ENCODE measurements around the gene STAM. TPM values are rescaled to one million over a fixed set of nuclear protein-coding genes. Genes with fewer than 3 reads are reported as not detected.

STAM gene
- total RNA-seq, 1 experiment from 2014 or later = 38.8 TPM

DNA sequence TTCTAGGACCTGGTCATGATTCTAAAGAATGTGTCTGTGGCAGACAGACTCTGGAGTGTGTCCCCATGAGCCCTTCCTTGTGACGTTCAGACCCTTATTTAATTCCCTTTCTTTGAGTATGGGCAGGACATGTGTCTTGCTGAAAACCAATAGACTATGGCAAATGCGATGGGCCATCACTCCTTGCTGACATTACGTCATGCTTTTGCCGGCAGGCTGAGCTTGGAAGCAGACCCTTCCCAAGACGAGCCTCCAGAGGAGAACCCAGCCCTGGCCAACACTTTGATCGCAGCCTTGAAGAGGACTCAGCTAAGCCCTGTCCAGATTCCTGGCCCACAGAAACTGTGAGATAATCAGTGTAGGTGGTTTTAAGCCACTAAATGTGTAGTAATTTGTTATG is 89.7 kb downstream of the STAM start:
- Histone ChIP-seq H3K4me1 (replicated peaks; ENCODE audit: insufficient read depth) (no peaks in the 10 kb centered on the region), H3K27ac (no peak overlapping the region), H3K27me3 (ENCODE audit: insufficient read depth, low read depth) (no peaks in the 10 kb centered on the region), H3F3A (ENCODE audit: insufficient read depth, low read depth) (no peaks in the 10 kb centered on the region), H3K79me2 (ENCODE audit: low read depth) (no peaks in the 10 kb centered on the region), H3K9me2 (ENCODE audit: insufficient read depth) (no peaks in the 10 kb centered on the region), H3K4me2 (no peak overlapping the region), H3K9me3 (ENCODE audit: insufficient read depth, low read depth) (no peaks in the 10 kb centered on the region), H3K36me3 (ENCODE audit: low read depth) (no peaks in the 10 kb centered on the region), H3K4me3 (no peak overlapping the region), H2AFZ (no peak overlapping the region), H4K20me1 (ENCODE audit: insufficient read depth) (no peaks in the 10 kb centered on the region)
- CTCF ChIA-PET = no interaction called here
- POLR2A ChIA-PET (ENCODE audit: unreplicated experiment) = no interaction called here
- intact Hi-C loops (cut with micrococcal nuclease; ENCODE audit: unreplicated experiment) = no loop called here
- BruUV-seq (replicated peaks) = no TSS peak
- no peak for DNase-seq
- TF ChIP-seq EZH2 (IDR thresholded peaks at IDR 0.05; ENCODE audit: low read depth) = no peak
- TF ChIP-seq CTCF (conservative IDR thresholded peaks at IDR 0.05) = no peak

- Histone ChIP-seq H3K9me2 (ENCODE audit: insufficient read depth) (no peaks in the 10 kb centered on the region), H3K9me3 (ENCODE audit: insufficient read depth, low read depth) (no peaks in the 10 kb centered on the region), H4K20me1 (ENCODE audit: insufficient read depth) (no peaks in the 10 kb centered on the region), H3K79me2 (ENCODE audit: low read depth) (no peaks in the 10 kb centered on the region), H2AFZ (no peak overlapping the region), H3K27ac (no peak overlapping the region), H3K4me1 (replicated peaks; ENCODE audit: insufficient read depth) (no peaks in the 10 kb centered on the region), H3F3A (ENCODE audit: insufficient read depth, low read depth) (no peaks in the 10 kb centered on the region), H3K27me3 (ENCODE audit: insufficient read depth, low read depth) (no peaks in the 10 kb centered on the region), H3K36me3 (ENCODE audit: low read depth) (no peaks in the 10 kb centered on the region), H3K4me2 (no peak overlapping the region), H3K4me3 (no peak overlapping the region)
- no peak for DNase-seq
- intact Hi-C loops (cut with micrococcal nuclease; ENCODE audit: unreplicated experiment) = loop anchor here (5.0 kb wide), 2 partner anchors 117 to 368 kb away; partner anchors contain the start of gene HACD1
- ChIA-PET POLR2A (ENCODE audit: unreplicated experiment) (no interaction called here), CTCF (no interaction called here)
- TF ChIP-seq EZH2 (IDR thresholded peaks at IDR 0.05; ENCODE audit: low read depth) (no peak), CTCF (conservative IDR thresholded peaks at IDR 0.05) (no peak)
- BruUV-seq (replicated peaks) = no TSS peak
Measured at GRCh38 chr10:17734432-17735080, 90.6 kb downstream of the STAM start.

GRCh38 chr10:17735166-17735941 is 91.4 kb downstream of the STAM start:
- H3K79me2 ChIP-seq (ENCODE audit: low read depth) = no peaks in the 10 kb centered on the region
- TF ChIP-seq EZH2 (IDR thresholded peaks at IDR 0.05; ENCODE audit: low read depth) = no peak
- no peak for TF ChIP-seq CTCF (conservative IDR thresholded peaks at IDR 0.05)
- no peaks in the 10 kb centered on the region for H3F3A ChIP-seq (ENCODE audit: insufficient read depth, low read depth)
- intact Hi-C loops (cut with micrococcal nuclease; ENCODE audit: unreplicated experiment) = loop anchor here (5.0 kb wide), 2 partner anchors 118 to 367 kb away; partner anchors contain the start of gene HACD1
- H3K27ac ChIP-seq = no peak overlapping the region
- H3K4me2 ChIP-seq = no peak overlapping the region
- CTCF ChIA-PET = interaction anchor here (0.6 kb wide), 1 partner anchor 59 kb away, joined by 3 read pairs; no protein-coding TSS in a partner anchor
- no peaks in the 10 kb centered on the region for H3K36me3 ChIP-seq (ENCODE audit: low read depth)
- no TSS peak for BruUV-seq (replicated peaks)
- no peaks in the 10 kb centered on the region for H3K9me2 ChIP-seq (ENCODE audit: insufficient read depth)
- no peaks in the 10 kb centered on the region for H3K4me1 ChIP-seq (replicated peaks; ENCODE audit: insufficient read depth)
- H2AFZ ChIP-seq = no peak overlapping the region
- no peak overlapping the region for H3K4me3 ChIP-seq
- POLR2A ChIA-PET (ENCODE audit: unreplicated experiment) = interaction anchor here (0.5 kb wide), 1 partner anchor 342 kb away, joined by 4 read pairs; no protein-coding TSS in a partner anchor
- DNase-seq = no peak
- no peaks in the 10 kb centered on the region for H3K27me3 ChIP-seq (ENCODE audit: insufficient read depth, low read depth)
- no peaks in the 10 kb centered on the region for H4K20me1 ChIP-seq (ENCODE audit: insufficient read depth)
- no peaks in the 10 kb centered on the region for H3K9me3 ChIP-seq (ENCODE audit: insufficient read depth, low read depth)
